ENCODE measurements around the gene OGFR.

The OGFR gene

GRCh38 chr20:62804627-62805154 lies at the start of gene OGFR:
TSS of gene OGFR (plus strand) at chr20:62804835. CDS start at chr20:62804860, 25 bp downstream.
- no peak for DNase-seq

- DNase-seq: no peak
These were observed 49.7 kb upstream of the OGFR start for GRCh38 chr20:62754991-62755356.

- no peak for DNase-seq
These were observed 48.6 kb upstream of the OGFR start for GRCh38 chr20:62755817-62756724.

GRCh38 chr20:62758226-62758912 lies 46.3 kb upstream of the OGFR start:
- no peak for DNase-seq

- no peak for DNase-seq
These were observed 44.6 kb upstream of the OGFR start for GRCh38 chr20:62759981-62760431.

GRCh38 chr20:62760471-62760855 lies 44.2 kb upstream of the OGFR start:
- DNase-seq: no peak

GRCh38 chr20:62760856-62761758 lies 43.5 kb upstream of the OGFR start:
- DNase-seq: no peak

- no peak for DNase-seq
These were observed 42.9 kb upstream of the OGFR start for GRCh38 chr20:62761759-62762131.

GRCh38 chr20:62762376-62762775 lies 42.3 kb upstream of the OGFR start:
- no peak for DNase-seq

- no peak for DNase-seq
These were observed 41.8 kb upstream of the OGFR start for GRCh38 chr20:62762801-62763368.

- DNase-seq: no peak
These were observed 41.2 kb upstream of the OGFR start for GRCh38 chr20:62763404-62763803.

GRCh38 chr20:62764156-62764935 lies 40.3 kb upstream of the OGFR start:
- DNase-seq: no peak

GRCh38 chr20:62765021-62765420 lies 39.6 kb upstream of the OGFR start:
- DNase-seq: no peak

- no peak for DNase-seq
These were observed 39.1 kb upstream of the OGFR start for GRCh38 chr20:62765432-62766070.

GRCh38 chr20:62766071-62766450 lies 38.6 kb upstream of the OGFR start:
- no peak for DNase-seq

- no peak for DNase-seq
These were observed 37.9 kb upstream of the OGFR start for GRCh38 chr20:62766716-62767115.

GRCh38 chr20:62768234-62768546 lies 36.4 kb upstream of the OGFR start:
- DNase-seq: no peak

- DNase-seq: no peak
These were observed 35.9 kb upstream of the OGFR start for GRCh38 chr20:62768551-62769287.

GRCh38 chr20:62769346-62770071 lies 35.1 kb upstream of the OGFR start:
- no peak for DNase-seq

Measured in T1000 (cell line).